Measurements from ENCODE around the gene ZBTB21.
"Not testable (repeated sequence)": the region's sequence is repeated elsewhere in the genome, so short reads cannot be mapped to it uniquely, and the experiment has no call there.

Gene ZBTB21

GRCh38 chr21:41964171-41964570 is 46.0 kb downstream of the ZBTB21 start:
- DNase-seq (ENCODE audit: low spot score): no peak
- TF ChIP-seq CTCF (IDR thresholded peaks at IDR 0.05): no peak
- Histone ChIP-seq H3K27ac (no peak overlapping the region), H3K4me3 (no peak overlapping the region)

GRCh38 chr21:41962425-41962966 is 47.7 kb downstream of the ZBTB21 start:
- Histone ChIP-seq H3K27ac (no peak overlapping the region), H3K4me3 (no peak overlapping the region)
- no peak for TF ChIP-seq CTCF (IDR thresholded peaks at IDR 0.05)
- no peak for DNase-seq (ENCODE audit: low spot score)

- Histone ChIP-seq H3K27ac (no peak overlapping the region), H3K4me3 (no peak overlapping the region)
- no peak for TF ChIP-seq CTCF (IDR thresholded peaks at IDR 0.05)
- no peak for DNase-seq (ENCODE audit: low spot score)
These were observed 48.4 kb downstream of the ZBTB21 start for GRCh38 chr21:41961753-41962152.

GRCh38 chr21:41961282-41961701 is 48.9 kb downstream of the ZBTB21 start:
- DNase-seq (ENCODE audit: low spot score): no peak
- Histone ChIP-seq H3K4me3 (no peak overlapping the region), H3K27ac (no peak overlapping the region)
- TF ChIP-seq CTCF (IDR thresholded peaks at IDR 0.05): no peak

GRCh38 chr21:41960386-41960785 is 49.8 kb downstream of the ZBTB21 start:
- no peak overlapping the region for H3K27ac ChIP-seq
- no peak overlapping the region for H3K4me3 ChIP-seq
- no peak for DNase-seq (ENCODE audit: low spot score)
- no peak for TF ChIP-seq CTCF (IDR thresholded peaks at IDR 0.05)

- DNase-seq (ENCODE audit: low spot score); H3K4me3 ChIP-seq: not testable (repeated sequence)
- H3K27ac ChIP-seq: peak overlapping the region in 1 of 2 donors; percentile 88
These were observed 50.5 kb downstream of the ZBTB21 start for GRCh38 chr21:41959697-41960096.

GRCh38 chr21:41958886-41959563 is 51.1 kb downstream of the ZBTB21 start:
- Histone ChIP-seq H3K27ac (peak overlapping the region; percentile 80 to 88), H3K4me3 (no peak overlapping the region)
- peak; percentile 93 for DNase-seq (ENCODE audit: low spot score)
- TF ChIP-seq CTCF (IDR thresholded peaks at IDR 0.05): no peak

Measured in coronary artery (tissue), 2 donors.